ENCODE data around the gene ECHDC3. TPM values are rescaled to one million over a fixed set of nuclear protein-coding genes. Genes with fewer than 3 reads are reported as not detected.

The ECHDC3 gene
- total RNA-seq, 2 donors from 2014 or later, result 77.6 to 98.3 TPM

- no peak for DNase-seq (ENCODE audit: low spot score)
These were observed 20.7 kb downstream of the ECHDC3 start for GRCh38 chr10:11762706-11763500.

GRCh38 chr10:11763501-11763861, 21.3 kb downstream of the ECHDC3 start:
- 79% methylated on average over 8 of the region's 8 CpGs for WGBS
- intact Hi-C loops (cut with DNase I), result no loop called here
- DNase-seq (ENCODE audit: low spot score), result no peak
- Histone ChIP-seq H3K27ac (no peak overlapping the region), H3K4me3 (no peak overlapping the region), H3K4me1 (replicated peaks) (no peaks in the 10 kb centered on the region), H3K36me3 (peaks cover 0 to 10% of the 10 kb centered on the region in 2 donors), H3K9me3 (no peaks in the 10 kb centered on the region), H3K27me3 (replicated peaks; ENCODE audit: insufficient read depth) (no peaks in the 10 kb centered on the region)
- TF ChIP-seq CTCF (IDR thresholded peaks at IDR 0.05) (no peak), POLR2AphosphoS5 (IDR thresholded peaks at IDR 0.05) (no peak), POLR2A (IDR thresholded peaks at IDR 0.05) (no peak)

More at GRCh38 chr10:11762706-11763500, 20.7 kb downstream of the ECHDC3 start:
- intact Hi-C loops (cut with DNase I), result no loop called here
- TF ChIP-seq CTCF (IDR thresholded peaks at IDR 0.05), result no peak
- no peak for TF ChIP-seq POLR2AphosphoS5 (IDR thresholded peaks at IDR 0.05)
- no peak for TF ChIP-seq POLR2A (IDR thresholded peaks at IDR 0.05)
- Histone ChIP-seq H3K4me3 (no peak overlapping the region), H3K9me3 (no peaks in the 10 kb centered on the region), H3K27me3 (replicated peaks; ENCODE audit: insufficient read depth) (no peaks in the 10 kb centered on the region), H3K4me1 (replicated peaks) (peaks cover under 1% of the 10 kb centered on the region), H3K36me3 (peaks cover 0 to 10% of the 10 kb centered on the region in 2 donors), H3K27ac (no peak overlapping the region)
- 91% methylated on average over 31 of the region's 32 CpGs for WGBS

GRCh38 chr10:11765141-11765540, 23.0 kb downstream of the ECHDC3 start:
- intact Hi-C loops (cut with DNase I), result no loop called here
- H3K27ac ChIP-seq, result no peak overlapping the region
- DNase-seq (ENCODE audit: low spot score), result no peak
- H3K9me3 ChIP-seq, result no peaks in the 10 kb centered on the region
- no peaks in the 10 kb centered on the region for H3K27me3 ChIP-seq (replicated peaks; ENCODE audit: insufficient read depth)
- H3K36me3 ChIP-seq, result peaks cover 0 to 10% of the 10 kb centered on the region in 2 donors
- H3K4me3 ChIP-seq, result no peak overlapping the region
- H3K4me1 ChIP-seq (replicated peaks), result no peaks in the 10 kb centered on the region
- TF ChIP-seq POLR2A (IDR thresholded peaks at IDR 0.05), result no peak
- TF ChIP-seq POLR2AphosphoS5 (IDR thresholded peaks at IDR 0.05), result no peak
- TF ChIP-seq CTCF (IDR thresholded peaks at IDR 0.05), result no peak
- WGBS, result 77% methylated on average over 6 of the region's 6 CpGs

- DNase-seq (ENCODE audit: low spot score), result no peak
- no peak overlapping the region for H3K27ac ChIP-seq
- H3K27me3 ChIP-seq (replicated peaks; ENCODE audit: insufficient read depth), result no peaks in the 10 kb centered on the region
- WGBS, result 90% methylated on average over 16 of the region's 16 CpGs
- no peaks in the 10 kb centered on the region for H3K36me3 ChIP-seq
- TF ChIP-seq POLR2AphosphoS5 (IDR thresholded peaks at IDR 0.05) (no peak), POLR2A (IDR thresholded peaks at IDR 0.05) (no peak), CTCF (IDR thresholded peaks at IDR 0.05) (no peak)
- intact Hi-C loops (cut with DNase I), result no loop called here
- H3K4me3 ChIP-seq, result no peak overlapping the region
- no peaks in the 10 kb centered on the region for H3K9me3 ChIP-seq
- H3K4me1 ChIP-seq (replicated peaks), result no peaks in the 10 kb centered on the region
These were observed 30.6 kb downstream of the ECHDC3 start for GRCh38 chr10:11772575-11773288.

Measured in prostate gland (tissue), 2 donors.